Retina (tissue), 1 donor: ENCODE measurements around the gene MAP3K12.
"Not testable (repeated sequence)": the region's sequence is repeated elsewhere in the genome, so short reads cannot be mapped to it uniquely, and the experiment has no call there.

ENCODE experiments used
- DNase-seq: peaks from one replicate; pipeline ENCODE4 v3.0.0-alpha.2; 2016

Gene MAP3K12

DNA sequence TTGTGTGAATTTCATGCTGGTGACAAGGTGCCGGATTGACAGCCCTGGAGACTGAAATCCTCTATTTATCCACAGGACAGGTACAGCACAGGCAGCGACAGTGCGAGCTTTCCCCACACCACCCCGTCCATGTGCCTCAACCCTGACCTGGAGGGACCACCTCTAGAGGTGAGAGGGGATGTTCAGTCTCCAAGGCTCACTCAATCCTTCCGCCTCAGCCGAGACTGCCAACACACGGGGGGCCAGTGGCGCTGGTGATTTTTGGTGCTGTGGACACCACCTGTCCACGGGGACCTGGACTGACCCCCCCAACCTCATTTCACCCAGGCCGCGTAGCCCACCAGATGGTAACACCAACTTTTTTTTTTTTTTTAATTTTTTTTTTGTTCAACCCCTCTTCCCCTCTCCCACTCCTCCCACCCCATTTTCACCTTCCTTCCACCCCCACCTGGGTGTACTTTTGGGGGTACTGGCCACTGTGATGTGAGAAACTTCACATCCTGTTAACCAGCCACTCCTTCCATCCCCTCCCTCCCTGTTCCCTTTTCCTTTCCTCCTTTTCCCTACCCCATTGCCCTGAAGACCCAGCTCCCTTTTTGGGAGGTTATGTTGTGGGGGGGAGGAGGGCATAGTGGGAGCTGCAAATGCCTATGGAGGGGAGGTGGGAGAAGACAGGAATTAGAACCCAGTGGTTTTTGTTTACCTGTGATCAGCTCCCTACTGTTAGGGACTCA lies 34.4 kb downstream of the MAP3K12 start:
- DNase-seq, result no peak

GRCh38 chr12:53463802-53464560 lies 35.3 kb downstream of the MAP3K12 start:
- no peak for DNase-seq

GRCh38 chr12:53462935-53463334 lies 36.3 kb downstream of the MAP3K12 start:
- DNase-seq, result no peak

- DNase-seq, result no peak
Measured at GRCh38 chr12:53461591-53461990, 37.7 kb downstream of the MAP3K12 start.

DNA sequence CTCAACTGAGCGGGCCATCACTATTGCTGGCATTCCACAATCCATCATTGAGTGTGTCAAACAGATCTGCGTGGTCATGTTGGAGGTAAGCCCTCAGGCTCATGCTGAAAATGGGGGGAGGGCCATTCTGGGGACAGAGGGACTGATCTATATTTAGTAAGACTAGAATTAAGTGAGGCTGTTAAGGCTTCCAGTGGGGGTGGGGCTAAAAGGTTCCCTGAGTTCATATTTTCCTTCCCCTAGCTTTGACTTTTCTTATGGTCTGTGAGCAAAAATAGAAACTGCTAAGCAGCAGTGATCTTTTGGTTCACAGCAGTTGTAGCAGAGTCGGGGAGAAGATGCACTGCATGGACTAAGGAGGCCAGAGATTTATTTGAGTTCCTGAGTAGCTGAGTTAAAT lies 38.2 kb downstream of the MAP3K12 start:
- DNase-seq, result no peak

GRCh38 chr12:53459097-53459496 lies 40.2 kb downstream of the MAP3K12 start:
- DNase-seq, result no peak

GRCh38 chr12:53456654-53457366 lies 42.4 kb downstream of the MAP3K12 start:
- DNase-seq, result no peak

DNA sequence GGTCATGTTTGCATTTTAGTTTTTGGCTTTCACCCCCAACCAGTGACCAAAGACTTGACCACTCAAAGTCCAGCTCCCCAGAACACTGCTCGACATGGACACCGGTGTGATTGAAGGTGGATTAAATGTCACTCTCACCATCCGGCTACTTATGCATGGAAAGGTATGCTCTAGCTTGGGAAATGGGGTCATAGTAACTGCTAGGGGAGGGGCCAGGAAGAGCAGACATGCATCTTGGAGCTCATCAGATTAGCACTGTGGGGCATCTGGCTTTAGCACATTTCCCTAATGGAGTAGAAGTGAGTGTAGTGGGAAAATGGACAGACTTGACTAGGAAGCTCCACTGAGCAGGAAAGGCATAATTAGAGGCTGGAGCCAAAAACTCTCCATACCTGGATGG lies 44.6 kb downstream of the MAP3K12 start:
- no peak for DNase-seq

DNA sequence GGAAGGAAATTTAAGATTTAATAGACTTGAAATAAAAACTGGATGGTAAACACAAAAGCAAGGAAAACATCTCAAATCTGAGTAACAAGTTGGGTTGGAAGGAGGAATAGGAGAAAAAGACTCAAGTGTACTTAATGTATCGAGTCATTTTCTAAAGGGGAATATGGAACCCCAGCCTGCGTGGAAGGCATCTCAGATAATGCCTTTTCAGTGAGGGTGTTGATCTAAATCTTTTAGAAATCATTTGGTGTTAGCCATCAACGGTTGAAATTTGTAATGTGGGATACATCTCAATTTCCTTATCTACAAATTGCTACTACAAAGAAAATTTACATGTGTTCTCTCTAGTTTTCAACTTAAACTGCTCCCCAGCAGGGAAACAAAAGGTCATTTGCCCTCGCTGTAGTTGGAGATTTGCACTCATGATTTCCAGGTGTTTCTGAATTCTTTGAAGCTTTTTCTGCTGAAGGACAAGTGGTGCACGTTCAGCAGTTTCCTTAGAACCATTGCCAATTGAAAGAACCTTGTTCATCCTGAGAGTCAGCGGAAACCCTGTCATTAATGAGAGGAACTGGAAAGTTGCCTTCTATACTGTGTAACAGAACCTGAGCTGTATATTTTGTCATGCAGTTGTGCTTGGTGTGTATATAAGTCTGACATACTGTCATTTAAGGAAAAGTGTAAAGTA lies 45.2 kb downstream of the MAP3K12 start:
- DNase-seq, result no peak

DNA sequence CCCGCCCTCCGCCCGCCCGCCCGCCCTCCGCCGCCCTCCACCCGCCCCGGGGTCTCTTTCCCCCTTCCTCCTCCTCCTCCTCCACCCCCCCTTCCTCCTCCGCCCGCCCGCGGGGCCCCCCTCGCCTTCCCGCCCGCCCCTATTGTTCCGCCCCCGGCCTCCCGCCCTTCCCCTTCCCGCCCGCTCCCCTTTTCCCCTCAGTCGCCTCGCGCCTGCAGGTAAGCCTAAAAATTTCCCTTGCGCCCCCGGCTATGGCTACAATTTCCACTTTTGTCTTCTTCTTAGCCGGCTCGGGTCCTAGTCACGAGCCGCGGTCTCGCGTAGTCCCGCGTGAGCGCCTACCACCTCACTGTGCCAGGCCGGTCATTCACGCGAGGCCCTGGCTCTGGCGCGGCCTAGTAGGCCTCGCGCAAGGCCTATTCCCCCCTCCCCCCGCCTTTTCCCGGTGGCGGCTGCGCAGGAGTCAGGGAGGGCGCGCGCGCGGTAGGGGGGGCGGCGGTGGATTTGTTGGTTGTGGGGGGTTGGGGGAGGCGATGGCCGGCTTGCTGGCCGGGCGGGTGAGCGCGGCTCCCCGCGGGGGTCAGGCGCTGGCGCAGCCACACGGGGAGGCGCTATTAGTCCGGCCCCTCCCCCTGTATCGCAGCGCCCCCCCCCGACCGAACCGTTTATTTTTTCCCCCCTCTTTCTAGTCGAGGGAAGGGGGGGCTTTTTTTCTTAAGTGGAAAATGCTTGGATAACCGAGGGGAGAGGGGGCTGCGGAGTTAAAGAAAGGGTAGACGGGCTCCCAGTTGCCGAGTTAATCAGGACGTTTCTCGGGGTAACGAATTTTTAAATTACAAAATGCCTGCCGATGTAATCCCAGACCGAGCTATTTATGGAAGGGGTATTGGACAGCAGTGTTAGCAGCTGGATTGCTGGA lies 46.8 kb downstream of the MAP3K12 start:
- peak; percentile 89 for DNase-seq

GRCh38 chr12:53451661-53452158 lies 47.5 kb downstream of the MAP3K12 start, which contains the start of gene PCBP2:
TSS of gene PCBP2 (plus strand) at chr12:53452102. CDS start at chr12:53454801, 2,699 bp downstream.
- peak; percentile 96 for DNase-seq

GRCh38 chr12:53450936-53451335 lies 48.3 kb downstream of the MAP3K12 start:
- no peak for DNase-seq

- DNase-seq, result not testable (repeated sequence)
Measured at GRCh38 chr12:53444593-53445325, 54.5 kb downstream of the MAP3K12 start.

GRCh38 chr12:53443955-53444354 lies 55.3 kb downstream of the MAP3K12 start:
- DNase-seq, result no peak

DNA sequence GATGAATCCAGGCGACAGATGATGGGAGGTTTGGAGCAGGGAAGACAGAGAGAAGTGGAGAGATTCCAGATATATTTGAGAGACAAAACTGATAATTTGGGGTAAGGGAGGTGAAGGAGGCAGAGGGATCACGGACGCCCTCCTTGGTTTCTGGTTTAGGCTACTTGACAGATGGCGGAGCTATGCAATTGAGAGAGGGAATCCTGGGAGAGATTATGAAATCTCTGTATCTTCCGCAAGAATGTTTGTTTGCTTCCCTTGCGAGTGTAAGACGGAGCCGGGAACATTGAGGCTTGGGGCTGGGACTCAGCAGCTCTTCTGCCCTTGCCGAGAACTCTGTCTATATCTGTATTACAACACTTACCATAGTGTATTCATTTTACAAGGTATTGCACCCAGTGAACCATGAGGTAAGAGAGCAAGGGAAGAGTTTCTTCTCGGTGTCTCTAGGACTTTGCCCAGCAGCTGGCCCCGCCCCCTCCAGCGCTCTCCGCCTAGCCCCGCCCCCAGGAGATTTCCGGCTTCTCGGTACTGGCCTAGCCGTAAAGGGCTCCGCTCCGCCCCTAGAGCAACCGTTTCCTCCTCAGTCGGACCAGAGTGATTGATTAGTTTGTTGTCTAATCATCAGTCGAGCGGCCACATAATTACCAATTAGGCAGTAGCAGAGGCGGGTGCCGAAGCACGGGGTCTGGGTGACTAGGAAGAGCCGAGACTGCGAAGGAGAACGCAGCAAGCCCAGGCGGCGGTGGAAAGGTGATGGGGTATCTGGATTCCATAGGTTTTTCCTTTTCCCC lies 58.0 kb downstream of the MAP3K12 start, which contains the start of gene PRR13:
Gene PRR13 (plus strand): TSS at position 695 of the 794 bp plus-strand sequence. CDS start 981 bp downstream, outside the sequence.
- peak; percentile 91 for DNase-seq

- DNase-seq, result not testable (repeated sequence)
Measured at GRCh38 chr12:53439582-53439981, 59.7 kb downstream of the MAP3K12 start.

GRCh38 chr12:53435326-53435725 lies 63.9 kb downstream of the MAP3K12 start:
- DNase-seq, result not testable (repeated sequence)

DNA sequence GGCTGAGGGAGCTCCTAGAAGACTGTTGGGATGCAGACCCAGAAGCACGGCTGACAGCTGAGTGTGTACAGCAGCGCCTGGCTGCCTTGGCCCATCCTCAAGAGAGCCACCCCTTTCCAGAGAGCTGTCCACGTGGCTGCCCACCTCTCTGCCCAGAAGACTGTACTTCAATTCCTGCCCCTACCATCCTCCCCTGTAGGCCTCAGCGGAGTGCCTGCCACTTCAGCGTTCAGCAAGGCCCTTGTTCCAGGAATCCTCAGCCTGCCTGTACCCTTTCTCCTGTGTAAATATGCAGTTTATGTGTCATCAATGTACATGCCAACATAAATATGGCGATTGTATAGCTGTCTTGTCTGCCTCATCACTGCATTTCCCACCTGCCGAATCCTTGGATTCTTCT lies 68.1 kb downstream of the MAP3K12 start:
- no peak for DNase-seq

- DNase-seq, result no peak
Measured at GRCh38 chr12:53430116-53430515, 69.1 kb downstream of the MAP3K12 start.
